GM23248 (cell line): ENCODE results near the gene SPATA3. TPM values are rescaled to one million over a fixed set of nuclear protein-coding genes. Genes with fewer than 3 reads are reported as not detected.

Source experiments
- DNase-seq: peaks from one replicate; pipeline ENCODE4 v3.0.0-alpha.2; 2015
- H2AFZ ChIP-seq: fragments of 200-600 bp; sonication (generic); 2 replicates; pipeline ENCODE4 v1.6.1; 2016; ENCODE audit warnings: antibody characterized with exemption
- H3F3A ChIP-seq: fragments of 200-600 bp; sonication (generic); 2 replicates; pipeline ENCODE4 v1.6.1; 2016; ENCODE audit warnings: mild to moderate bottlenecking, antibody characterized with exemption, mixed run types; ENCODE audit not compliant: insufficient read depth
- H3K27ac ChIP-seq: fragments of 200-600 bp; sonication (generic); 2 replicates; pipeline ENCODE4 v1.5.1; 2016; ENCODE audit warnings: mild to moderate bottlenecking
- H3K27me3 ChIP-seq: fragments of 200-600 bp; sonication (generic); replicated peaks from 2 replicates; pipeline ENCODE4 v1.6.1; 2016; ENCODE audit warnings: mild to moderate bottlenecking; ENCODE audit not compliant: insufficient read depth
- H3K36me3 ChIP-seq: fragments of 200-600 bp; sonication (generic); 2 replicates; pipeline ENCODE4 v1.6.1; 2016; ENCODE audit warnings: low read depth, mild to moderate bottlenecking
- H3K4me1 ChIP-seq: fragments of 200-600 bp; sonication (generic); 2 replicates; pipeline ENCODE4 v1.6.1; 2016; ENCODE audit warnings: mild to moderate bottlenecking; ENCODE audit not compliant: insufficient read depth
- H3K4me2 ChIP-seq: fragments of 200-600 bp; sonication (generic); one replicate; pipeline ENCODE4 v1.6.1; 2016; ENCODE audit warnings: mild to moderate bottlenecking; ENCODE audit not compliant: unreplicated experiment
- H3K4me3 ChIP-seq: fragments of 200-600 bp; sonication (generic); 2 replicates; pipeline ENCODE4 v1.5.1; 2016; ENCODE audit warnings: mild to moderate bottlenecking
- H3K79me2 ChIP-seq: fragments of 200-600 bp; sonication (generic); 2 replicates; pipeline ENCODE4 v1.6.1; 2016; ENCODE audit warnings: mild to moderate bottlenecking; ENCODE audit not compliant: insufficient read depth
- H3K9ac ChIP-seq: fragments of 200-600 bp; sonication (generic); 2 replicates; pipeline ENCODE4 v1.6.1; 2016; ENCODE audit warnings: mild to moderate bottlenecking
- H3K9me2 ChIP-seq: fragments of 200-600 bp; sonication (generic); 2 replicates; pipeline ENCODE4 v1.6.1; 2016; ENCODE audit warnings: mixed run types, mild to moderate bottlenecking, moderate library complexity; ENCODE audit not compliant: insufficient read depth
- H3K9me3 ChIP-seq: fragments of 200-600 bp; sonication (generic); one replicate; pipeline ENCODE4 v1.6.1; 2017; ENCODE audit warnings: low read depth
- H4K20me1 ChIP-seq: fragments of 200-600 bp; sonication (generic); 2 replicates; pipeline ENCODE4 v1.6.0; 2016; ENCODE audit not compliant: insufficient read depth
- EZH2 ChIP-seq: fragments of 200-600 bp; sonication (generic); IDR thresholded peaks from 2 replicates; pipeline ENCODE4 v1.6.1; 2018; ENCODE audit warnings: antibody characterized with exemption, mild to moderate bottlenecking; ENCODE audit not compliant: insufficient read depth, poor library complexity, severe bottlenecking
- EZH2phosphoT487 ChIP-seq: fragments of 200-600 bp; sonication (generic); IDR thresholded peaks from 2 replicates; pipeline ENCODE4 v1.6.1; 2018; ENCODE audit warnings: antibody characterized with exemption, moderate library complexity, mild to moderate bottlenecking, low read depth; ENCODE audit not compliant: insufficient read depth
- WGBS, 2 experiments: methylation state at CpG; one replicate each; pipeline ENCODE4 v1.1.6; 2015 to 2017; ENCODE audit warnings: low lambda C conversion rate in 2 of 2, low coverage in 1 of 2; ENCODE audit errors: missing lambda C conversion rate in 2 of 2; 5-methylcytosine and 5-hydroxymethylcytosine counted together
- in situ Hi-C: fragments of 300-500 bp; cut with MboI; formaldehyde crosslinking; loops from 2 replicates; pipeline ENCODE4 v1.15.0; 2020
- polyA plus RNA-seq: library from polyadenylated mRNA; unstranded; fragments of >200 nt; fragmentation: Nextera tagmentation; extraction: Ambion mirVana; gene quantifications from 2 replicates; pipeline ENCODE4 v1.2.1, GENCODE V29; 2016
- total RNA-seq: library from RNA; depleted of rRNA; stranded (reverse); fragments of >200 nt; shearing (Covaris generic); gene quantifications from 2 replicates; pipeline ENCODE4 v1.2.3, GENCODE V29; 2014

The SPATA3 gene
- total and polyA plus RNA-seq, 2 experiments from 2014 or later, result not detected

- no peak overlapping the region for H2AFZ ChIP-seq
- H3K36me3 ChIP-seq, result no peaks in the 10 kb centered on the region
- no peak overlapping the region for H3K27ac ChIP-seq
- no peak overlapping the region for H3K4me2 ChIP-seq
- peaks cover 63% of the 10 kb centered on the region for H3K27me3 ChIP-seq
- no peaks in the 10 kb centered on the region for H4K20me1 ChIP-seq
- H3K9me3 ChIP-seq, result no peaks in the 10 kb centered on the region
- DNase-seq, result no peak
- no peaks in the 10 kb centered on the region for H3K4me1 ChIP-seq
- no peaks in the 10 kb centered on the region for H3K9me2 ChIP-seq
- TF ChIP-seq EZH2phosphoT487, result no peak
- no peak for TF ChIP-seq EZH2
- H3F3A ChIP-seq, result no peaks in the 10 kb centered on the region
- H3K9ac ChIP-seq, result no peak overlapping the region
- H3K4me3 ChIP-seq, result no peak overlapping the region
- in situ Hi-C loops, result no loop called here
- 2 to 3% methylated on average over 3 of the region's 3 CpGs for WGBS, 2 experiments
- no peaks in the 10 kb centered on the region for H3K79me2 ChIP-seq
These were observed 17.9 kb downstream of the SPATA3 start for GRCh38 chr2:231013820-231014219.

DNA sequence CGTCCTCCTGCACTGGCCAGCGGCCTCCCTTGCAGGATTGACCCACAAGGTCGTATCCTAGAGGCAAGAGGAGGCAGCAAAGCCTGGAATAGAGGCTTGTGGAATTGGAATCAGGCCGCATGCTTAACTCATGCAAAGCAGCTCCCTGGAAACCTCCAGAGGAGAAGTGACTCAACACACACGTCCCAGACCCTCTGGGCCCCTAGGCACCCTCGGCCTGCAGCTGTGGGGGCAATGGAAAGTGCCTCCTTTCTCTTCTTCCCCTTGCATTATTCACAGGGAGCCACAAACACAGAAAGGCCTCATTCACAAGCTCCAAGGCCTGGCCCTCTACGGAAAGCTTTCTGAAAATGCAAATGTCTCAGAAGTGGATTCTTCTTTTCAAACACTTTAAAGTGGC lies 19.6 kb downstream of the SPATA3 start:
- no peaks in the 10 kb centered on the region for H3F3A ChIP-seq
- no peak overlapping the region for H3K4me2 ChIP-seq
- DNase-seq, result no peak
- H3K9me3 ChIP-seq, result no peaks in the 10 kb centered on the region
- 35 to 45% methylated on average over 6 to 7 of the region's 7 CpGs for WGBS, 2 experiments
- no peaks in the 10 kb centered on the region for H4K20me1 ChIP-seq
- H3K9ac ChIP-seq, result no peak overlapping the region
- H3K79me2 ChIP-seq, result no peaks in the 10 kb centered on the region
- no peaks in the 10 kb centered on the region for H3K4me1 ChIP-seq
- no peak overlapping the region for H3K27ac ChIP-seq
- H3K27me3 ChIP-seq, result peaks cover 53% of the 10 kb centered on the region
- no peaks in the 10 kb centered on the region for H3K36me3 ChIP-seq
- H2AFZ ChIP-seq, result no peak overlapping the region
- H3K4me3 ChIP-seq, result no peak overlapping the region
- no peaks in the 10 kb centered on the region for H3K9me2 ChIP-seq
- in situ Hi-C loops, result no loop called here
- TF ChIP-seq EZH2 (no peak), EZH2phosphoT487 (no peak)

- Histone ChIP-seq H2AFZ (no peak overlapping the region), H3K27ac (no peak overlapping the region), H3K4me1 (no peaks in the 10 kb centered on the region), H3K36me3 (no peaks in the 10 kb centered on the region), H3K9me2 (no peaks in the 10 kb centered on the region), H3K9me3 (no peaks in the 10 kb centered on the region), H3K4me3 (no peak overlapping the region), H3F3A (no peaks in the 10 kb centered on the region), H4K20me1 (no peaks in the 10 kb centered on the region), H3K9ac (no peak overlapping the region), H3K4me2 (no peak overlapping the region), H3K79me2 (no peaks in the 10 kb centered on the region), H3K27me3 (peaks cover 48% of the 10 kb centered on the region)
- no peak for DNase-seq
- in situ Hi-C loops, result no loop called here
- TF ChIP-seq EZH2 (no peak), EZH2phosphoT487 (no peak)
- WGBS, 2 experiments, result 60 to 65% methylated on average over 3 of the region's 3 CpGs
These were observed 20.0 kb downstream of the SPATA3 start for GRCh38 chr2:231015926-231016325.

DNA sequence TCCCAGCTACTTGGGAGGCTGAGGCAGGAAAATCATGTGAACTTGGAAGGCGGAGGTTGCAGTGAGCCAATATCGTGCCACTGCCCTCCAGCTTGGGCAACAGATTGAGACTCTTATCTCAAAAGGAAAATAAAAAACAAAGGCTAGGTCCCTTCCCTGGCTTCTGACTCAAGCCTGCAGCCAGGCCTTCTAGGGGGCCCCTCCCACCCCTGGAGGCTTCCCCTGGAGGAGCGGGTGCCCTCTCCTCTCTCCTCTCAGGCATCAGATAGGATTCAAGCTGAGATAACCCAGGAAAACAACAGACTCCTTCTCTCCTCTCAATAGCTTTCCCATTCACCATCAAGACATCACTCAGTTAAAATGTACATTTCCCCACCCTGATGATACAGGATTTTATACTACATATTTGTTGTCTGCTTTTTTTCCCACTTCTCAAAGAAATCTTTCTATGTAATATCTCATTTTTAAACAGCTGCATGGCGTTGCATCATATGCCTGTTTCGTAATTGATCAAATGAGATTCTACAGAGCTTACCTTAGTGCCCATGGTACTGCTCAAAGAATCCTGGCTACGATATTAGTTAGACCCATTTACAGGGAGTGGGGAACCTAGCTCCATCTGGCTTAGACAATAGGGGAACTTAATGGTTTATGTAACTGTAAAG lies 20.8 kb downstream of the SPATA3 start:
- Histone ChIP-seq H4K20me1 (no peaks in the 10 kb centered on the region), H3K36me3 (no peaks in the 10 kb centered on the region), H3K4me1 (no peaks in the 10 kb centered on the region), H3K4me2 (no peak overlapping the region), H3K79me2 (no peaks in the 10 kb centered on the region), H3K9me3 (no peaks in the 10 kb centered on the region), H3K27ac (no peak overlapping the region), H3F3A (no peaks in the 10 kb centered on the region), H3K9me2 (no peaks in the 10 kb centered on the region), H2AFZ (no peak overlapping the region), H3K4me3 (no peak overlapping the region), H3K27me3 (peaks cover 51% of the 10 kb centered on the region), H3K9ac (no peak overlapping the region)
- TF ChIP-seq EZH2phosphoT487, result no peak
- TF ChIP-seq EZH2, result no peak
- in situ Hi-C loops, result no loop called here
- no peak for DNase-seq
- 58 to 59% methylated on average over 5 to 6 of the region's 6 CpGs for WGBS, 2 experiments
